SIG-M5 treated with dmso at 0.1 percent for 504 hours (cell line): Measurements from ENCODE around the gene ADCY5.

Source experiments
- DNase-seq: peaks from one replicate; lab custom pipeline; 2025; ENCODE audit not compliant: unreplicated experiment; lab: John Stamatoyannopoulos, UW

ADCY5 gene

DNA sequence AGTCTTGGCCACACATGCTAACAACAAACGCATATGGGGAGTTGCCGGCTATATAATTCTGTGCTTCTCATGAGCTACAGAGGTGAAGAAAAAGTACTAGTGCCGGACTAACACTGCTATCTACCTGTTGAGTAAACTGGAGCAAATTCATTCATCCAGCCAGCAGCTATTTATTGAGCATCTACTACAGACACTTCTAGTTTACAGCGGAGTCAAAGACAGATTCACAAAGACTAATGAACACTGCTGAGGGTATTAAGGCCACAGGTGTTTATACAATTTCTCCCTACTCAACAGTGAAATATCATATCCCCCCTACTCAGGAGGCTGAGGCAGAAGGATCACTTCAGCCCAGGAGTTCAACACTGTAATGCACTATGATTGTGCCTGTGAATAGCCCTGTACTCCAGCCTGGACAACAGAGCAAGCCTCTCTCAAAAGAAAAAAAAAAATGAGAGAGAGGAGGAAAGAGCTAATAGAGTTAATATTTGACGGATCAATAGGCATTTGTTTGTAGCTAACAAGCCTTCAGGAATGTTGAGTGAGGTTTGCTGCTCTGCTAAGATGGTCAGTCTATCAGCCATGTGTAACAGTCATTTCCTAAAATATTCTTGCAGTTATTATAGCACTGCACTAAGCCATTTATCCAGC lies 17.8 kb downstream of the ADCY5 start:
- no peak for DNase-seq

DNA sequence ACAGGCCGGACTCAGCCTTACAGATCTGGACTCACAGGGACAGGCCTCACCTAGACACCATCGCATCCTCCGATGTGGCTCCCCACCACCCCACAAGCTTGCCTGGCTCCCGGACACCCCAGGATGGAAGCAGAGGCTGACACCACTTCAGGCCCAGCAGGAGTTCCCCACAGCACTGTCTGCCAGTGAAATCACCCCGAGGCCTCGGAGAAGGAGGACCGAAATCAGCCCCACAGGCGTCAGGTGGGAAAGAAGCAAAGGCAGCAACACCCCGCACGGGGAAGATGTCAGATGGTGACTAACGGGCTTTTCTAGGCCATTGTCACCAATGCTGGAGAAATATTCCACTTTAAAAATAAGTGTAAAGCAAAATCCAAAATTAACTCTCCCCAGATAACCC lies 18.6 kb downstream of the ADCY5 start:
- no peak for DNase-seq

DNA sequence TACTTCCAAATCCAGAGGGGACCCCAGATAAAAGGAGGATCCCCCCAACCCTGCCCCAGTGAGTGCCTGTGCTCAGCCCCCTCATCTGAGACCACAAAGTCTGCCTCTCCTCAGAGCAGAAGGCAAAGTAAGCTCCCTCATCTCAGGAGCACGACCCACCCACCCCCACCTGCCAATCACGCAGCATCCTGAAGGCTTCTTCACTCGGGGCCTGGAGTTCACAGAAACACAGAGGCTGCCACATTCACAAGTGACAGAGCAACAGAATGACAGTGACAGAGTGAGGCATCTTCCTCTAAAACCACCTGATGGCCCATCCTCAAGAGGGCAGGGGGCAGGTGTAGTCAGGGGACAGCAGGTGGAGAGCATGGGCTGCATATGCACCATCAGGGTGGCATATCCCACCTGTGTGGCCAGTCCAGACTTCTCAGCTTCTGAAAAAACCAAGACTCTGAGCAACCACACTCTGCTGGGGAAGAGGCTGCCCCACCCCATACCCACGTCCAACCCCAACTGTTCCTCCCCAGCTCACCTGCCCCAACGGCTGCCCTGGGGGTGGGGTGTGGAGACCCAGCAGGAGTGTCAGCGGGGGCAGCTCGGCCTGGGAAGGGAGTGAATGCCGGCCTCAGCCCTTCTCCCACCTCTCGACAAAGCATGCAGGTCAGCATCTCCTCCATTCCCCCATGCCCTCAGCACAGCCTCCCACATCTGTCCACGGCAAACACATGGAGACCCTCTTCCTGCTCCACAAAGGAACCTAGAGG lies 19.3 kb downstream of the ADCY5 start:
- DNase-seq: no peak

DNA sequence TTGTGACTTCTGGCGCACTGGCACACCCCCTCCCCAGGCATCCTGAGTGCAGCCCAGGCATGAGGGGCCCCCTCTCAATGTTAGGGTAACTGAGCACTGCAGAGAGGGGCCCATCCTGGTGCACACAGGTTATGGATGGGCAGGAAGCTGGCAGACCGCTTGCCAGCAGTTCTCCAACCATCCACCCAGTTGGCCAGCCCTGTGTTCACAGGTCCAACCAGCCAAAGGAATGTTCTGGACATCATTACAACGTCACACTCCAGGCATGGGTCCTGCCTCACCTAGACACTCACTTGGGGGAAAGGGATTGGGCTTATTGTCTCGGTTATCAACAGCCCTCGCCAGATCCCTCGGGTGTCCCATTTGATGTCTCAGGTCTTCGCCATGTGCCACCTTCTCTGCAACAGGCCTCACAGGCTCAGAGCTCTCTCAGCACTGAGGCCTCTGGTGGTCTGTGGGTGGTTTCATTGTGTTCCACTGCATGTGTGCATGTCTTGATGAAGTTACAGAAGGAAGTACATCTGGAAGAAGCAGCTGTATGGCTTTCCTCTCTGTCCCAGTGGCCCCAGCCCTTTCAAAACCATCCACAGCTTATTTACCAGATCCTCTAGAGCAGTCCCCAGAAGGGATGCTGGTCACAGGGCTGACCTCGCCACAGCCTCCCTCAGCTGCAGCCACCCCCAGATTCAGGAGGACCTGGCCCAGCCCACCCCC lies 23.7 kb downstream of the ADCY5 start:
- no peak for DNase-seq

DNA sequence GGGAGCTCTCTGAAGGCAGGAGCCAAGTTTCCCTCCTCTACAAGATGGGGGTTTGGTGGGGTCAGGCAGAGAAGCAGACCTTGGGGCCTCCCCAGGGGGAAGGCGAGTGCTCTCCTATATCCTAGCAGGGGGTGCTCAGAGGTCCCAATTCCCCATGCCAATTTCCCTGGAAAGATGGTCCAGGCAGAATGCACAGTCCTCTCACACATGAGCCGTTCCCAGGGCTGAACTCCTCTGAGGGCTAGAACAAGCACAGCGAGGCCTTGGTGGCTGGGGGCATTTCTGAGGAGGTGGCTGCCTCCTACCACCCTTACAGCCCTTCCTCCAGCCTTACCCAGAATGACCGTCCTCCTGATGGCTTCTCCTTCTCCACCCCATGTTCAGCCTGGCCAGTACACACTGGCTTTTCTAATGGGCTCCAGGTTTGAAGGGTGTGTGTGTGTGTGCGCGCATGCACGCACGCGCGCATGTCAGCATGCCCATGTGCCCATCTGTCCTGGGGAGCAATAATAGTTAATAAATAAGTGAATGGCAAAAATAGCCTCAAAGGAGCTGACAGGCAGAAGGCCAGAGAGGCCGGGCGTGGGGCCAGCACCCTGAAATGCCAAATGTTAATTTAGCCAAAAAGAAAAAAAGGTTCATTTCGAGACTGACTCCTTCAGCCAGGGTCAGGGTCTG lies 24.4 kb downstream of the ADCY5 start:
- no peak for DNase-seq

DNA sequence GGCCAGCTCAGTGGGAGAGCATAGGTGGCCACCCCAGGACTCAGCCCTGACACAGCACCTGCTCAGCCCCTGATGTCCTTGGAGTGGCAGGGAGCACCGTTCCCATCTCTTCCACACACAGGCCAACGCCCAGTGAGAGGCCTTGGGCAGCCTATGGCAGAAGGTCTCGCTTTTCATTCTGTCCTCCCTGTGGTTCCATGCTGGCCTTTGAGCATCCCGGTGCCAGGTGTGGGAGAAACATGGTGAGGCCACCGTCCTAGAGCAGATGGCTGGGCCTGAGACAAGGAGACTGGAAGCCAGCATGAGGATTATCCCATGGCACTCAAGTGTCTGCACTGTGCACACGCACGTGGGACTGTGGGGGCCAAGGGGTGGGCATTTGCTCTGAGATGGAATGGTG lies 25.1 kb downstream of the ADCY5 start:
- DNase-seq: no peak

DNA sequence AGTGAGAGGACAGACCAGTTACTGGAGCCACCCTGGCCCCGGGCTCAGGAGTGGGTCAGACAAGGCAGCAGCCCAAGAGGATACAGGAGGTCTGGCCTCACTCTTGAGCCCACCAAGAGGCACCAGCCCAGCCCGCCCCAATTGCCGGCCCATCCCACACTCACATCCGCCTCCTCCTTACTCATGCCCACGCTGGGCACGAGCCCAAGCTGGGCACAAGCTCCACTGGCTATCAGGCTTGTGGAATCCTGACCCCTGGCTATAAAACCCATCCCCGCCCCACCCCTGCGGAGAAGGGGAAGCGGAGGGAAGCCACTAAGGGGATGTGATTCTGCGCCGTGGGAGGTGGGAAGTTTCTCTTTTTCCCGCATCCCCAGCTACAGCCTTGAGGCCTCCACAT lies 25.9 kb downstream of the ADCY5 start:
- DNase-seq: no peak

DNA sequence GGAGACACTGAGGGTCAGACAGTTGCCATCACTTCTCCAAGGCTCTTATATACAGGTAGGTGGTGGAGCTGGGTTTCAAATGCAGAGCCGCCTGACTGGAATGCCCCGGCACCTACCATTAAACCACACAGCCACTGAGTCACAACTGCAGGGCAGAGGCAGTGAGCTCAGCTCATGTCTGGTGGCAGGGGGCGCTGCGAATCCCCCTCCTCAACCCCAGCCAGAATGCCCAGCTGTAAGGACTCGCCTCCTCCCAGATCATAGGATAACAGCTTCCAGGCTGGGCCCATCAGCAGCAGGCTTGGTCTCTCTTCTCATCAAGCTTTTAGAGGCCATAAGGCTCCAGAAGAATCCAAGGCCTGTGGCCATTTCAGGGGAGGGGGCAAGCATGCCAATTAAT lies 26.4 kb downstream of the ADCY5 start:
- DNase-seq: no peak

DNA sequence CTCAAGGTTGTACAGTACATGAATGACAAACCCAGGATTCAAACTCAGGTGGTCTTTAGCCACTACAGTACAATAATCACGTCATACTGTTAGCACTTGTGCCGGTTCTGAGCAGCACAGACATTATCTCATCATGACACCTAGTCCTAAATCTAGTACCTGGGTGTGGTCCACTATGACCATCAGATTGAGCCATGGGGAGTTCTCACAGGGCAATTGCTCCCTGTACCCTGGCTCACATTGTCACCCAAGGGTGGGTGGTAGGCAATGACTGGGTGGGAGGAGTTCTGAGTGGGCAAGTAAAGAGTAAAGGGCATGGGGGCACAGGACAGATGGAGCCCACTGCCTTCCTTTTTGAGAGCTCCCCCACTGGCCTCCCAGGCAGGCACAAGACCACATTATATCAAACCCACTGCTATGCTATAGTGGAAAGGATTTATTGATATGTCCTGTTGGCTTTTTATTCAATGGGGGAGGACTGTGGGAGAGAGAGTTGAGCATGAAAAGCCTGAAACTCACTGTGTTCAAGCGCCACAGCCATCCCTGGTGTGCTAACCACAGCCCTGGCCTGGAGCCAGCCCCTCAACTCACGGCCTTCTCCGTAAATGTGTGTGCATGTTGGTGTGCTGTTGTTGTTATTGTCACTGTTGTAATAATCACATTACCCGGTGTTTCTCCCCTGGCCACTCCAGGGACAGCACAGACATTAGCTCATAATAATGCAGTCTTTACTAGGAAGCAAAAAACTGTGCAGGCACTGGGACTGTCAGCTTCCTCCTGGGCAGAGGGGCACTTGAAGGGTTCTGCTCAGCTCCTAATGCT lies 27.3 kb downstream of the ADCY5 start:
- DNase-seq: no peak

DNA sequence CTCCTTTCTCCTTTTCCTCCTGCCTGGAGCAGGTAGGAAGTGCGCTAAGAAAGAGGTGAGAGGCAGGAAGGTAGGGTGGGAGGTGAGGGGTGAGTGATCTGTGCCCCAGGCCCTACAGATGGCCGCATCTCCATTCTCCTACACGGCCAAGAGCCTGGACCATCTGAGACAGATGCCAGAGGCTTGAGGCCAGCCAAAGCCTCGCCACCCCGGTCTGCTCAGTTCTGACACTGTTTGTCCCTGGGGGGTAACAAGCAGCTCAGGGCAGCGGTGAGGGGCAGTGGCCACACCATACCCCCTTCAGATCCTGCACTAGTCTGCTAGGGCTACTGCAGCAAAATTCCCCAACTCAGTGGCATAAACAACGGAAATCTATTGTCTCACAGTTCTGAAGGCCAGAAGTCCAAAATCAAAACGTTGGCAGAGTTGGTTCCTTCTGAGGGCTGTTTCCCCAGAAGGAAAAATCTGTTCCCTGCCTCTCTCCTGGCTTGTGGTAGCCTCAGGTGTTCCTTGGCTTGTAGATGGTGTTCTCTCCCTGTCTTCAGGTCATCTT lies 28.4 kb downstream of the ADCY5 start:
- no peak for DNase-seq

DNA sequence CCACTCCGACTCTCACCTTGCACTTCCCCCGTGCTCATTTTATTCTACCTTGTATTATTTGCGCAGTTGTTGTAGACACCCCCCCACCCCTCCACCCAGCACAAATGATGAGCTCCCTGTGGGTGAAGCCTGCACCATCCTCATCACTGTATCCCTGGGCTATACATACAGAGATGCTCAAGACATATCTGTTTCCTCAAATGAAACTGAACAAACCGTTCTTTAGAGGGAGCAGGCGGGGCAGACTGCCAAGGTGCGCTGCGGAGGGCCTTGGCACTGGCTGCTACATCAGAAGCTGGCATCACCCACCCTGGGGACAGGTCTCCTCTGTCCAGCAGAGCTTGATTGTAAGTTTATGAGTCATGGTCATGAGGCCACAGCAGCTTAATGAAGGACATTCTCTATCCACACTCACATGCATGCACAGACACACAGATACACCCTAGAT lies 29.0 kb downstream of the ADCY5 start:
- no peak for DNase-seq

DNA sequence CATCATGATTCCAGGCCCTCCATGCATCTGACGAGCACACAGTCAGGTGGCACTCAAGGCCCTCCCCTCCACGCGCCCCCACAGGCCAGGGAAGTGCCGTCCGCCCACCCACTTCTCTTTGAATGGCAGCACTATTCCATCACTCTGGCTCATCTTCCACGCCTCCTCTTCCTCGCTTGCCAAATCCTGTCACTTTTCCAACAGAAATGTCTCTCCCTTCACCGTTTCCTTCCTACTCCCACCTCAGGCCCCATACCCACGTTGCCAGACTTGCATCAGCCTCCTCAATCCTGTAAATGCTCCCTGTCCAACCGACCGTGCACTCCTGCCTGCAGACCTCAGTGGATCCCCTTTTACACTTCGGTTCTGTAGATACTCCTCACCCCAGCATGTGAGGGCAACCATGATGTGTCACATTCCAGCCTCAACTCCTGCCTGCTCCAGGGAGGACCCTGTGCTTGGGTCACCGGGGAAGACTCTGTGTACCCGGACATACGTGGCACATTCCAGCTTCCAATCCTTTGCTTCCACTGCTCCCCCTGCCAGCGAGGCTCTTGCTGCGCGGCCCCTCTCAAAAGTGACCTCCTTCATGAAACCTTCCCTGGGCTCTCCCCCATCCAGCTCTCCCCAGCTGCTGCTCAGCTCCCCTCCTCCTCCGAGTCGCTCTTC lies 29.6 kb downstream of the ADCY5 start:
- no peak for DNase-seq

DNA sequence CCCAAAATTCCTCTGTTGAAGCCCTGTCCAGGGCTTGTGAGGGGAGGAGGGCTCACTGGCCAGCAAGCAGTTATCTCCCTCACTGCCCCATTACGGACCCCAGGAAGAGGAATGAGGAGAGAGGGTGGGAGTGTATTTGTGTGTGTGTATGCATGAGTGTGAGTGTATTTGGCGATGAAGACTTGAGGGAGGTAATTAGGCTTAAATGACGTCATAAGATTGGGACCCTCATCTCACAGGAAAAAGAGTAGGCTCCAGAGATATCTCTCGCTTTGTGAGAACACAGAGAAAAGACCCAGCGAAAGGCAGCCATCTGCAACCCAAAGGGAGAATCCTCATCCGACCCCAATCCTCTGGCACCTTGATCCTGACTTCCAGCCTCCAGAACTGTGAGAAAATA lies 32.2 kb downstream of the ADCY5 start:
- no peak for DNase-seq

DNA sequence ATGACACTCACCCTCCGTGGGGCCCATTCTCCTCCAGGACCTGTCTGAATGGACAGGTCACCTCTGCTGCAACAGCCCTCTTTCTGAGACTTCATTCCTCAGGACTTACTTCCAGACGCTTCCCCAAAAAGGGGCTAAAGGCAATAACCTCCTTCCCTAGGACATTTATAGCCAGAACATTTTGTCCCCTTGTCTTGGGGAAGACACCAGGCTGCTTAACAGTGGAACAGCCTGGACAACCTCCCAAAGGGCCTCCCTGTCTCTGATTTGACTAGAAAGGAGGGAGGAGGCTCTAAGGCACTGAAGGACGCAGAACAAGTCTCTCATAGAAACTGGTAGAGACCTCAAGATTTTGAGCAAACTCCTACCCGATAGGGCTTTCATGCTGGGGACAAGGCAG lies 32.7 kb downstream of the ADCY5 start:
- DNase-seq: no peak

DNA sequence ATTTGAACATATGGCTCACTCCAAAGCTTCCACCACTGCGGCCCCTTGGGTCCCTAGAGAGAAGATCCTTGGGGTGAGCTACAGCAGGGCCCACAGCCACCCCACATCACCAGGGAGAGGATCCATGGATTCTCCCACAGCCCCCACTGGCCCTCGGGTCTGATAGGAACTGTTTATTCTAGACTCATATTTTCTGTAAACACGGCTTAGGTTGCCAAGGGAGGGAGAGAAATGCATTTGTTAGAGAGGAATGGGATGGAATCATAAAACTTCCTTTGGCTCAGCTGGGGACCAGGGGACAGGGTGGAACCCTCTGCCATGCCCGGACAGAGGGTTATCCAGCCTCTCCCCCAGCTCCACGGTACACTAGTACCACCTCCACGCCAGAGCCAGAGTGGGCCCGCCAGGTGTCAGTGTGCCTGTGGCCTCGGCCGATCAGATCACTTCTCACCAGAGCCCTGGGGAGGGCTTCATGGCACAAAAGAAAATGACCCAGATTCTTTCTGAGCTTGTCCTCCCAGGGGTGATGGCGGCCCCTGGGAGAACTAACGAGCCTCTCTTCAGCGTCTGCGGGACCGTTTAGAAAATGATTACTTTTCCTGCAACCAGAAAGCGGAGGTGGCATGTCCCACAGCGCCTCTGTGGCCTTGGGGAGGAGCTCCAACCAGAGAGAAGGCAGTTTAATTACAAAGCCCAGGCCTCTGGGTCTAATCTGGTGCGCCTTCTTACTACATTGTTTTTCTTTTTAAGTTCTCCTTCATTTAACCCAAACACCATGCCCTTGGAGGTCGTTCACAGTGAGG lies 33.7 kb downstream of the ADCY5 start:
- DNase-seq: no peak

DNA sequence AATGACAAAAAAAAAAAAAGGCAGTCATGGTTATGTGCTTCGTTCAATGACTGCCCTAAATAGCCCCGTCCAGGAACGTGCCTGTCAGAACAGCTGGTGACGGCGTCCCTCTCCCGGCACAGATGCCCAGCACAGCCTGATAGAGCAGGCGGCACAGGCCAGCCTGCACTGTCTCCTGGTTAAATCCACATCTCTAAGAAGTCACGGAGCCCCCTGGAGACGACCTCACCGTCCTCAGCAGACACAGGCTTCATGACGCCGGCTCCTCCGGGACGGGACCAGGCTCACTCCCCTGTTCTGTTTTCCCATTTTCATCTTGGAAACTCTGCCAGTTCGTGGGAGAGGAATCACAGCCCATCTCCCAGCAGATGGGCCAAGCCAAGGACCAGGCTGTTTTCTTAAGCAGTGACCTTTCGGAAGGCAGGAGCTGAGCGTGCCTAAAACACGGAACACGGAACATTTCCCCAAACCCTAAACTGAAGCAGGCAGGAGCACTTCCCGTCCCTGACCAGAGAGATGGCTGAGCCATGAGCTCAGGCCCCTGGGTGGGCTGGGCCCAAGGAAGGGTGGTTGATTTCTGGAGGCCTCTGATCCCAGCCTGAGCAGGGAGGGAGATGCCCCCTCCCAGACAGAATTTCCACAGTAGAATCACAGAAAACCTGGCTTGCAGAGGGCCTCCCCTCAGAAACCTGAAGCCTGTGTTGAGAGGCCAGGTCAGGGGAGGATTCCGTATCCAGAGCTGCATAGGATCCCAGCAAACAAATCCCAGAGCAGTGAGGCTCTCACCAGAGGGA lies 35.9 kb downstream of the ADCY5 start:
- DNase-seq: no peak

DNA sequence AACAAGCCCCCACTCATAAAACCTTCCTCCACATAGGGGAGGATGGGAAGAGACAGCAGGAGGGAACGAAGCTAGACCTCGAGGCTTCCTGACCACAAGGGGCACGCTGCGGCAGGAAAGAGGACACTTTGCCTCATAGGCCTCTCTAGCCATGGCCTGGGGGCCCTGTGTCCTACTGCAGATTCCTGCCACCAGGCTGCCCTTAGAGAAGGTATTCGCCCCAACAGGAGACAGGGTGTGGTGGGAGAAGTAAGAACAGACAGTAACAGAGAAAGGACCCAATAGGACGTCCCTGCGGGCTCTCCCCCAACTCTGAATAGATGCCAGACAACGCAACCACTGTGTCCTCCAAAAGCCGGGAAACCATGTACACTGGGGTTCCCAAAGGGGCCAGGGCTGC lies 36.8 kb downstream of the ADCY5 start:
- no peak for DNase-seq

DNA sequence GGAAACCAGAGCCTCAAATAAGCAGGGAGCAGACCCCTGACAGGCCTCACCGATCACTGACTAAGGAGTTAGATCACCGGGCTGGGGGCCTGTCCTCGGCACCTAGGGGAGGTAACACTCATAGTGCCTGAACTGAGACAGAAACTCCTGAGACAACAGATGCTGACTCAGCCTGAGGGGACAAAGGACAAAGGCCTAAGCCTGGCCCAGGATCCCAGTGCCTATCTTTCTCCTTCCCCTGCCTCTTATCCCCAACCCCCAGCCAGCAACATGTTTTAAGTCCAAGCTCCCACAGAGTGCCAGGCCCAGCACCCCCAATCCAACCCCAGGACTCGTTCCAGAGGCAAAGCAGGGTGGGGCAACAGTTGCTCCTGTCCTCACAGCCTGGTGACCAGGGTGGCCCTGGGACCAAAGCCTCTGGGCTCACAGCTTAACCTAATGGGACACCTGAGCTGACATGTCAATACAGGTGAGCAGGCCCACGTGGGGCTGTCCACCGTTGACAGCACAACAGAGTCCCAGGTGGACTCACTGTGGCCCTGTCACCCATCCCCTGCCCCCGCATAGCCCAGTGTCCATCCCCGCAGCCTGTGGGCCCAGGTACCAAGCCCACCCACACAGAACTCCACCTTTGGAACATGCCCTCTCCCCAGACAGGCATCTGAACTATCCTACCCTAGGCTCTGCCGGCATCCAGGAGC lies 37.4 kb downstream of the ADCY5 start:
- DNase-seq: no peak
